Liver (tissue), 9 donors: ENCODE measurements around the gene OPN1MW. TPM values are rescaled to one million over a fixed set of nuclear protein-coding genes. Genes with fewer than 3 reads are reported as not detected.

Experiments
- DNase-seq: peaks from one replicate; pipeline ENCODE4 v3.0.0-alpha.2; 2017; ENCODE audit warnings: low spot score
- H3K27ac ChIP-seq, 2 donors: one replicate each; pipeline ENCODE4 v1.7.0; 2013; ENCODE audit warnings: inconsistent platforms in 2 of 2, low read length in 2 of 2, control low read depth in 1 of 2, low read depth in 1 of 2, mild to moderate bottlenecking in 1 of 2
- H3K27me3 ChIP-seq, 4 donors: one replicate each; pipeline versions ENCODE4 v1.6.1 to v1.7.0; 2013; ENCODE audit warnings: low read length in 3 of 4, inconsistent platforms in 1 of 4, mild to moderate bottlenecking in 1 of 4, moderate library complexity in 1 of 4; ENCODE audit not compliant: control insufficient read depth in 4 of 4, insufficient read depth in 4 of 4
- H3K36me3 ChIP-seq, 4 donors: one replicate each; pipeline versions ENCODE4 v1.6.1 to v1.7.0; 2013; ENCODE audit warnings: low read length in 3 of 4, mild to moderate bottlenecking in 3 of 4, low read depth in 1 of 4, moderate library complexity in 1 of 4; ENCODE audit not compliant: control insufficient read depth in 4 of 4, insufficient read depth in 3 of 4
- H3K4me1 ChIP-seq, 4 donors: one replicate each; pipeline versions ENCODE4 v1.6.1 to v1.7.0; 2013; ENCODE audit warnings: low read length in 3 of 4, mild to moderate bottlenecking in 3 of 4, moderate library complexity in 1 of 4; ENCODE audit not compliant: control insufficient read depth in 4 of 4, insufficient read depth in 4 of 4
- H3K4me3 ChIP-seq, 3 donors: one replicate each; pipeline versions ENCODE4 v1.6.1 to v1.7.0; 2013; ENCODE audit warnings: low read length in 3 of 3, control low read depth in 1 of 3, low read depth in 1 of 3, mild to moderate bottlenecking in 1 of 3
- H3K9ac ChIP-seq, 2 donors: one replicate each; pipeline ENCODE4 v1.7.0; 2013; ENCODE audit warnings: low read length in 2 of 2, mild to moderate bottlenecking in 2 of 2, moderate library complexity in 2 of 2, control low read depth in 1 of 2, low read depth in 1 of 2
- H3K9me3 ChIP-seq, 4 donors: one replicate each; pipeline versions ENCODE4 v1.6.1 to v1.7.0; 2013; ENCODE audit warnings: low read length in 3 of 4; ENCODE audit not compliant: control insufficient read depth in 4 of 4
- ATF3 ChIP-seq: IDR thresholded peaks from 2 replicates; pipeline ENCODE4 v1.6.1; 2016; ENCODE audit warnings: antibody characterized with exemption
- CTCF ChIP-seq: fragments of 150-350 bp; IDR thresholded peaks from 2 replicates; pipeline ENCODE4 v1.5.1; 2017; ENCODE audit warnings: improper control_type of control experiment, low read depth, low read length; ENCODE audit not compliant: missing input control
- FOXA1 ChIP-seq: IDR thresholded peaks from 2 replicates; pipeline ENCODE4 v1.6.1; 2016; ENCODE audit warnings: antibody characterized with exemption
- FOXA2 ChIP-seq: IDR thresholded peaks from 2 replicates; pipeline ENCODE4 v1.6.1; 2016; ENCODE audit warnings: antibody characterized with exemption
- GABPA ChIP-seq, 2 donors: IDR thresholded peaks in 1 of 2; conservative IDR thresholded peaks in 1 of 2; 2 replicates each; pipeline ENCODE4 v1.6.1; 2016; ENCODE audit warnings: antibody characterized with exemption in 2 of 2, mild to moderate bottlenecking in 1 of 2, moderate library complexity in 1 of 2
- HNF4A ChIP-seq, 2 donors: conservative IDR thresholded peaks; 2 replicates each; pipeline ENCODE4 v1.6.1; 2016; ENCODE audit warnings: antibody characterized with exemption in 2 of 2, mild to moderate bottlenecking in 2 of 2
- HNF4G ChIP-seq: IDR thresholded peaks from 2 replicates; pipeline ENCODE4 v1.6.1; 2016; ENCODE audit warnings: antibody characterized with exemption
- MAX ChIP-seq: IDR thresholded peaks from 2 replicates; pipeline ENCODE4 v1.6.1; 2016; ENCODE audit warnings: antibody characterized with exemption
- RAD21 ChIP-seq, 2 donors: IDR thresholded peaks; 2 replicates each; pipeline ENCODE4 v1.6.1; 2016; ENCODE audit warnings: antibody characterized with exemption in 2 of 2, mild to moderate bottlenecking in 2 of 2
- REST ChIP-seq: IDR thresholded peaks from 2 replicates; pipeline ENCODE4 v1.6.1; 2016; ENCODE audit warnings: antibody characterized with exemption, mild to moderate bottlenecking
- SP1 ChIP-seq: IDR thresholded peaks from 2 replicates; pipeline ENCODE4 v1.6.1; 2018; ENCODE audit warnings: antibody characterized with exemption, mild to moderate bottlenecking
- YY1 ChIP-seq: IDR thresholded peaks from 2 replicates; pipeline ENCODE4 v1.6.1; 2016; ENCODE audit warnings: antibody characterized with exemption, mild to moderate bottlenecking
- WGBS: extraction: QIAGEN DNeasy Blood & Tissue Kit; methylation state at CpG from one replicate; pipeline ENCODE4 v1.1.7; 2013; 5-methylcytosine and 5-hydroxymethylcytosine counted together
- polyA plus RNA-seq, 2 donors: library from polyadenylated mRNA; stranded (reverse) in 1 of 2; unstranded in 1 of 2; fragments of 200-250 nt in 1 of 2; fragments of >200 nt in 1 of 2; fragmentation: Nextera tagmentation in 1 of 2; extraction: Ambion mirVana in 1 of 2; gene quantifications; one replicate each; pipeline versions ENCODE4 v1.2.1 to v1.2.3, GENCODE V29; 2013 to 2015
- total RNA-seq, 2 donors: library from RNA; depleted of rRNA; stranded (reverse); fragments of >200 nt; gene quantifications; one replicate each; pipeline ENCODE4 v1.2.3, GENCODE V29; 2014
- donor health status: healthy.
- donor health status: healthy.
- donor health status: healthy.
- donor health status: healthy.
- donor health status: healthy.

The OPN1MW gene
- total and polyA plus RNA-seq, 4 donors: not detected

GRCh38 chrX:154138857-154139256, 43.5 kb upstream of the OPN1MW start:
- DNase-seq: no peak
- no peaks in the 10 kb centered on the region for H3K4me1 ChIP-seq
- H3K27me3 ChIP-seq: no peaks in the 10 kb centered on the region
- no peak overlapping the region for H3K9ac ChIP-seq
- H3K27ac ChIP-seq: no peak overlapping the region
- H3K9me3 ChIP-seq: no peaks in the 10 kb centered on the region
- H3K36me3 ChIP-seq: no peaks in the 10 kb centered on the region
- WGBS: 90% methylated on average over 10 of the region's 10 CpGs
- no peak overlapping the region for H3K4me3 ChIP-seq
- no peak for TF ChIP-seq ATF3
- no peak for TF ChIP-seq RAD21 (IDR thresholded peaks at IDR 0.05)
- TF ChIP-seq CTCF: no peak

GRCh38 chrX:154140206-154140605, 42.2 kb upstream of the OPN1MW start:
- no peak overlapping the region for H3K27ac ChIP-seq
- no peaks in the 10 kb centered on the region for H3K27me3 ChIP-seq
- no peaks in the 10 kb centered on the region for H3K4me1 ChIP-seq
- H3K9ac ChIP-seq: no peak overlapping the region
- H3K4me3 ChIP-seq: no peak overlapping the region
- 89% methylated on average over 12 of the region's 12 CpGs for whole genome bisulfite sequencing
- H3K36me3 ChIP-seq: no peaks in the 10 kb centered on the region
- no peak for TF ChIP-seq MAX
- TF ChIP-seq FOXA2: no peak
- TF ChIP-seq SP1: no peak
- TF ChIP-seq HNF4A (conservative IDR thresholded peaks at IDR 0.05): no peak
- no peak for TF ChIP-seq REST
- TF ChIP-seq YY1: no peak
- TF ChIP-seq FOXA1: no peak
- no peak for TF ChIP-seq RAD21 (IDR thresholded peaks at IDR 0.05)
- TF ChIP-seq GABPA (IDR thresholded peaks at IDR 0.05 in 1 of 2, conservative IDR thresholded peaks at IDR 0.05 in 1 of 2): no peak
- no peak for TF ChIP-seq CTCF
- TF ChIP-seq HNF4G: no peak
- H3K9me3 ChIP-seq: no peaks in the 10 kb centered on the region
- no peak for DNase-seq
